T-helper 2 cell treated with Interferon-gamma antibody and Interleukin-4, amounts not matched to agents 100 ng/mL and 5 ng/mL, for 36 hours (primary cell): ENCODE results near the gene LRIG2. TPM values are rescaled to one million over a fixed set of nuclear protein-coding genes. Genes with fewer than 3 reads are reported as not detected.
"Not testable (repeated sequence)": the region's sequence is repeated elsewhere in the genome, so short reads cannot be mapped to it uniquely, and the experiment has no call there.

ENCODE experiments used
- intact Hi-C: fragments of 100-400 bp; cut with micrococcal nuclease; formaldehyde crosslinking; loops from one replicate; pipeline ENCODE4 v1.15.1; 2023
- total RNA-seq: library from RNA; stranded (reverse); gene quantifications from 2 replicates; pipeline ENCODE4 v1.2.3, GENCODE V29; 2022

The LRIG2 gene
- total RNA-seq, 1 donor from 2014 or later, result 12.9 TPM

DNA sequence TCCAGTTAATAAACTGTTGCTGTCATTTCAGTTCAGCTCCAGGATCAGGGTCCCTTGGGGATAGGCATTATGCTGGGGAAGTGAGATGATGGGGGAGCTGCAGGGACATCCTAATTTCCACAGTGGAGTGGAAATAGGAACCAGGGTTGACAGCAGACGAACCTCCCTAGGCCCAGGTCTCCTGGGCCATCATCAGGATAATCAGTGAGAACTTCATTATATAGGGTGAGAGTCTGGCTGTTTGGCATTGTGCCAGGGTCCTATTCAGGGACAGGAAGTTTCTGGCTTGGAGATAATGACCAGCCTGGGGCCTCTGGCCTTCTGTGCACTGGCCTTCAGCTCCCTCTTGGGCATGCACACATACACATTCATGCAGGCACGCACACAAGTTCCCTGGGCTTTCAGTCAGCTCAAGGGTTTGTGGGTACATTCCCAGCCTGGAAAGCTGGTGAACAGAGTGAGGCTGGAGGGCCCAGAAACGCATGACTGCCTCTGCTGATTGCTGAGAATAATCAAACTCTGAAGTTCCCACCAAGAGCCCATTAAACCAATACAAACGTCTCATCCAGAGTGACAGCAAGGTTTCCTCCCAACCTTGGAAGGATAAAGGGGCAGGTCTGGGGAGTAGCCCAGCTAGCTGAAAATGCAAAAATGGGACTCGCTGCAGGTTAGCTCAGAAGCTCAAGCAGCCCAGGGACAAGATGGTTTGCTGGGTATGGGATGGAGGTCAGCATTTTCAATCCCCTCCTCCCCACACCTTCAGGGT is 13.9 kb upstream of the LRIG2 start:
- intact Hi-C loops, result no loop called here

DNA sequence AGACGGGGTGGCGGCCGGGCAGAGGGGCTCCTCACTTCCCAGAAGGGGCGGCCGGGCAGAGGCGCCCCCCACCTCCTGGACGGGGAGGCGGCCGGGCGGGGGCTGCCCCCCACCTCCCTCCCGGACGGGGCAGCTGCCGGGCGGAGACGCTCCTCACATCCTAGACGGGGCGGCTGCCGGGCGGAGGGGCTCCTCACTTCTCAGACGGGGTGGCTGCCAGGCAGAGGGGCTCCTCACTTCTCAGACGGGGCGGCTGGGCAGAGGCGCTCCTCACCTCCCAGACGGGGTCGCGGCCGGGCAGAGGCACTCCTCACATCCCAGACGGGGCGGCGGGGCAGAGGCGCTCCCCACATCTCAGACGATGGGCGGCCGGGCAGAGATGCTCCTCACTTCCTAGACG is 9.5 kb upstream of the LRIG2 start:
- intact Hi-C loops, result not testable (repeated sequence)

- intact Hi-C loops, result loop anchor here (2.0 to 10.0 kb wide), 5 partner anchors 115 to 677 kb away; partner anchors contain the start of genes CTTNBP2NL and SLC16A1
Measured at GRCh38 chr1:113072141-113072756, 749 bp upstream of the LRIG2 start.

DNA sequence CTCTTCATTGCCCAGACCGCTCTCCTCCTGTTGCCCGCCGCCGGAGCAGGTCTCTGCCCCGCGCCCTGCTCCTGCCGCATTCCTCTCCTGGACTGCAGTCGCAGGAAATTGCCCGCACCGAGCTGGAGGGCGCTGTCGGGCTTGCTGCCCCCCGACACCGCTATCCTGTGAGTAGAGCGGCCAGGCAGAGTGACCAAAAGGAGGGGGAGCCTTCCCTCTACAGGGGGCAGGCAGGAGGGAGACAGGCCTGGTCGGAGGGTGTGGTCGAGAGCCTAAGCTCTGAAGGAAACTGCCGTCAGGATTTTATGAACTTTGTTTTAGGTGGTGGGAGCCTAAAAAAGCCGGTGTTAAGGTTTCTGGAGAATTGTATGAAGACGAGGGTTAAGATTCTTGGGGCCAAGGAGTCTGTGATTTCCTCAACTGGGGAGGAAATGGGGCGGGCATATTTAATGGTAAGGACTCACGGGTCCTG is 517 bp downstream of the LRIG2 start:
- intact Hi-C loops, result loop anchor here (2.0 to 10.0 kb wide), 5 partner anchors 117 to 679 kb away; partner anchors contain the start of genes CTTNBP2NL and SLC16A1

DNA sequence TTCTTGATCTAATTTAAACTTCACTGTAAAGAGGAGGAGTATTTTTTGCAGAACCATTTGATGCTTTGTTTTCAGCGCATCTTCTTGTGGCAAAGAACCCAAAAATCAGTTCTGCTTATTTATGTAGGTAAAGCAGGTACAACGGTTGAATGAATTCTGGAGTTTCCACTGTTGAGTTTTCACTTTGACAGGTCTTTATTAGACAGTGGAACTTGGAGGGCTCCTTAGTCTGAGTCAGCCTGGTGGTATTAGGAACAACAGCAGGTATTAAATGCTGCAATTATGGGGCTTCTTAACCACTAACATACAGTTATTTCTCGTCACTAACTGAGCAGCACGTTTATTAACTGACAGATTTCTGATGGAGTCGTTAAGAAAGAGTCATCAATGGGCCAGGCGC is 1.2 kb downstream of the LRIG2 start:
- intact Hi-C loops, result loop anchor here (10.0 kb wide), 1 partner anchor 679 kb away; the partner anchor contains the start of gene CTTNBP2NL

GRCh38 chr1:113077978-113078377 is 5.0 kb downstream of the LRIG2 start:
- intact Hi-C loops, result loop anchor here (10.0 kb wide), 1 partner anchor 683 kb away; the partner anchor contains the start of gene CTTNBP2NL

- intact Hi-C loops, result no loop called here
Measured at GRCh38 chr1:113086541-113086940, 13.5 kb downstream of the LRIG2 start.

DNA sequence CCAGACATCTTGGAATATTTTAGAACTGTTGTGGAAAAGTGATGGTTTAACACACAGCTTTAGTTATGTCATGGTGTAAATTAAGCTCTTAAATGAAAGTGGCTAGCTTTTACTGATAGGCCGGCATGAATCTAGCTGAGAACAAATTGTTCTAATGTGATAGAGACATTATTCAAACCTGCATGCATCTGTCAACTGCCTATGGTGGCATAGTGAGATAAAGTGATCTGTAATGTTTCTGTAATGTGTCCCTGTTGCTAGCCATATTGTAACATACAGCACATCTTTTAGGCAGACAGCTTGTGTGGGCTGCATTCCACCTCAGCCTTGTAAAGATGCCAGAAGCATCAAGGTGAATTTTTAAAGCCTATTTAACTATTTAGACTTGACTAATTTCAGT is 16.0 kb downstream of the LRIG2 start:
- intact Hi-C loops, result no loop called here

GRCh38 chr1:113090051-113090450 is 17.1 kb downstream of the LRIG2 start:
- intact Hi-C loops, result no loop called here

GRCh38 chr1:113091988-113092594 is 19.1 kb downstream of the LRIG2 start:
- intact Hi-C loops, result no loop called here

DNA sequence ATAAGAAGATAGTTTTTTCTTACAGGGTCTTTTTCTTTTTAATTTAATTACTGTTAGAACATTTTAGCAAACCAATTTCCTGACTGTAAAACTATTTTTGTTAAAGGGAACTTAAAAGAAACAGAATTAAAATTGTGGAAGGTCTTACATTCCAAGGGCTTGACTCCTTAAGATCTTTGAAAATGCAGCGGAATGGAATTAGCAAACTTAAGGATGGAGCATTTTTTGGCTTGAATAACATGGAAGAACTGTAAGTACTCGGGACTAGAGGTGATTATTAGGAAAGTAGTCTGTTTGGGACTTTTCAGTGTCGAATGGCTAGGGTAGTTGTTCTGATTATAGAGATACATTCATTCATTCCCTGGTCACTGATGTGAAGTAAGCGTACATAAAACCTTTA is 21.5 kb downstream of the LRIG2 start:
- intact Hi-C loops, result no loop called here

DNA sequence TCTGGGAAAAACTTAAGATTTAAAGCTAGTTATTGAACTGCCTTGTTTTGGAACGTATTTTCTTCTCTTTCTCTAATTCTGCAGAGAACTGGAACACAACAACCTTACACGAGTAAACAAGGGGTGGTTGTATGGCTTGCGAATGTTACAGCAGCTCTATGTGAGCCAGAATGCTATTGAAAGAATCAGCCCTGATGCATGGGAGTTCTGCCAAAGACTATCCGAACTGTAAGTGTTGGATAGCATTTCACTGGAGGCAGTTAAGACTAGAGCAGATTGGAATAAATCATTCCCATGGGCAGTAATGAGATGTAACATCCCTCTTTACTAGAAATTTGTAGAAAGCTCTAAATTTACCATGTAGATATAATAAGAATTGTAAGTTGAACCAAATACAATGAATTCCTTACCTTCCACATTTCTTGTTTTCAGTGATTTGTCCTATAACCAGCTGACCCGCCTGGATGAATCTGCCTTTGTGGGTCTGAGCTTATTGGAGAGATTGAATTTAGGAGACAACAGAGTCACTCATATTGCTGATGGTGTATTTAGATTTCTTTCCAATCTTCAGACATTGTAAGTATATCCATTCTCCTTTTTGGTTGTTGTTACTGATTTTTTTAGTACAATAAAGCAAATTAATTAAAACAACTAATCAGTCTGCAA is 22.9 kb downstream of the LRIG2 start:
- intact Hi-C loops, result no loop called here

DNA sequence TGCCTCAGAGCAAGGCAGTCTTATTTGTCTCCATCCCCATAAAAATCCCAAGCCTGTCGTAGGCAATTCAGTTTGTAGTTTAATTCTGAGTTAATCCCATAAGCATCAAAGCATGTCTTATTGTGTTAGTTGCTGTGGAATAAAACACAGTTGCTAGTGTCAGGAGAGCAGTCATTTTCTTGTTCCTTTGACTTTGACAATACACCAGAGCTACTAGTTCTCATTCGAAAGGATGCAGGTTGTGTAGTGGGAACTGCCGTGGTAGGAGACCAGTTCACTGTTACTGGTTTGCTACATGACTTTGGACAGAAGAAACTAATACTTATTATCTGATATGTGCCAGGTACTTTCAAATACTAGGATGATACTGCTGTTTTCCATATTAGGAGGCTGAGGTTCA is 23.5 kb downstream of the LRIG2 start:
- intact Hi-C loops, result no loop called here

- intact Hi-C loops, result no loop called here
Measured at GRCh38 chr1:113101588-113101987, 28.6 kb downstream of the LRIG2 start.

- intact Hi-C loops, result no loop called here
Measured at GRCh38 chr1:113103048-113103447, 30.1 kb downstream of the LRIG2 start.

GRCh38 chr1:113103977-113104376 is 31.0 kb downstream of the LRIG2 start:
- intact Hi-C loops, result no loop called here

DNA sequence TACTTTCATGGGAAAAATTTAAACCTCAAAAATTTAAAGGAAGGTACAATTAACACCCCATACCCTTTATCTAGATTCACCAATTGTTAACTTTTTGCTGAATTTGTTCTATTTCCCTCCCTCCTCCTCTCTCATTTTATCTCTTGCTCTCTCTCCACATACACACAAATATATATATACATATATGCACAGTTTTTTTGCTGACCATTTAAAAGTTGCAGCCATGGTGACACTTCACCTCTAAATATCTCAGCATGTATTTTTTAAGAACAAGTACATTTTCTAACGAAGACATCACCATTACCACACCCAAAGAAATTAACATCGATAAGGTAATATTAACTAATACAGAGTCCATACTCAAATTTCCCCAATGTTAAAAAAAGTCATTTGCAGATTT is 33.9 kb downstream of the LRIG2 start:
- intact Hi-C loops, result no loop called here

- intact Hi-C loops, result no loop called here
Measured at GRCh38 chr1:113109908-113110554, 37.0 kb downstream of the LRIG2 start.

DNA sequence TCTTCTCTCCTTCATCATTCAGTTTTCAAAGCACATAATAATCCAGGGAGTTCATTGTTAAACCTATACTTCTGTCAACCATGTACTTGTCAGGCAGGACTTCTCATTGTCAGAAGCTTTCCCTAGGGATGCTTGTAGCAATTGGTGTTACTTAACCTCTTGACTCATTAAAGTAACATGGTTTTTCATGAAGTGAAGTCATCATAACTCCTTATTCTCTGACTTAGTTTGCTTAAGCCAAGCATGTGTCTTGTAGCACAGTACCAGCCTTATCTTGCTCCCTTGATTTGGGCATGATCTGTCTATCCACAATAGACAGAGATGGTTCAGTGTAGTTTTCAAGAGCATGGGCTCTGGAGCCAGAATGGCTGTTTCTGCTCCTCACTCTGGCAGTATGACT is 45.3 kb downstream of the LRIG2 start:
- intact Hi-C loops, result no loop called here

DNA sequence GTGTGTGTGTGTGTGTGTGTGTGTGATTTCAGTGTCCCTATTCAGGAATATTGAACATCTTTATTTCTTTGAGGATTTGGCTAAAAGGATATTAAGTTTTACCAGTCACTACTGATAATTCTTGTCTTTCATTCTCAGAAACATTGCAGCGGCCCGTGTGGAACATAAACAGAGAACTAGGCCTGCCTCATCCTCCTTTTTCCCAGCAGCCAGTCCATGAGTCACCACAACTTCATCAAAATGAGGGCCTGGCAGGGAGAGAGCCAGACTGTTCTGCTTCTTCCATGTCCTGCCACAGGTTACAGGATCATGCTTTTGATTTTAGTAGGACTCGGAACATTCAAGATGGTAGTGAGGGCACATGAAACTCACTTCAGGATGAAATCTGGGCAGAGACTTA is 50.7 kb downstream of the LRIG2 start:
- intact Hi-C loops, result no loop called here

DNA sequence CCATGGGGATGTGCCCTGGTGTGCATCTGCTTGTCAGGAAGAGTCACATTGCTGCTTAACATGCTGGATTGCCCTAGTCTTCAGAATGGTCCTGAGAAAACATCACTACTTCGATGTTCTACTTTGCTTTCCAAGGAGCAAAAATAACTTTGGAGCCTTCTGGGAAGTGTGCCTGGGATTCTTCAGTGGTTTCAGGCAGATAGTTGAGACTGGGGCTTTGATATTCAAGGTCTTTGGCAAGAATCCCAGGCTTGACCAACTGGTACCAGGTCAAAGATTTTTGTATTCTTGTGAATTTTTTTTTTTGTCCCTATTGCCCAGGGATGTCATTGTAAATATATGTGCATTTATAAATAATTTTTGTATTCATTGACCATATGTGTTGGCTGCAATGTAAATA is 51.4 kb downstream of the LRIG2 start:
- intact Hi-C loops, result no loop called here
